Glutamatergic neuron (in vitro differentiated cells): ENCODE measurements around the gene SIGLEC9. TPM values are rescaled to one million over a fixed set of nuclear protein-coding genes. Genes with fewer than 3 reads are reported as not detected.

Experiments used
- DNase-seq: peaks from one replicate; pipeline ENCODE4 v3.0.0; 2022
- H3K27ac Mint-ChIP-seq: one replicate; pipeline ENCODE4 v1.8.0; 2020; ENCODE audit warnings: mild to moderate bottlenecking, mixed read lengths, inconsistent platforms; ENCODE audit not compliant: unreplicated experiment
- H3K27me3 Mint-ChIP-seq: one replicate; pipeline ENCODE4 v1.8.0; 2020; ENCODE audit warnings: mild to moderate bottlenecking, moderate library complexity, mixed read lengths, inconsistent platforms; ENCODE audit not compliant: unreplicated experiment
- H3K36me3 Mint-ChIP-seq: one replicate; pipeline ENCODE4 v1.8.0; 2020; ENCODE audit warnings: mild to moderate bottlenecking, mixed read lengths, inconsistent platforms; ENCODE audit not compliant: unreplicated experiment
- H3K4me1 Mint-ChIP-seq: one replicate; pipeline ENCODE4 v1.8.0; 2020; ENCODE audit warnings: mild to moderate bottlenecking, low read depth, mixed read lengths, inconsistent platforms; ENCODE audit not compliant: unreplicated experiment
- H3K4me3 Mint-ChIP-seq: one replicate; pipeline ENCODE4 v1.8.0; 2020; ENCODE audit warnings: mild to moderate bottlenecking, mixed read lengths, inconsistent platforms; ENCODE audit not compliant: unreplicated experiment
- H3K9me3 Mint-ChIP-seq: one replicate; pipeline ENCODE4 v1.8.0; 2020; ENCODE audit warnings: mild to moderate bottlenecking, moderate library complexity, mixed read lengths, inconsistent platforms; ENCODE audit not compliant: unreplicated experiment
- long read RNA-seq: library from polyadenylated mRNA; unstranded; transcript quantifications from one replicate; pipeline ENCODE4 v2.0.0, GENCODE V29; 2020; ENCODE audit not compliant: unreplicated experiment
- total RNA-seq: library from RNA; stranded (reverse); fragmentation: NEBNext Ultra II Directional; extraction: Animal tissue kit (Norgen Biotek cat#: 25700); gene quantifications from one replicate; pipeline ENCODE4 v1.2.1, GENCODE V29; 2021; ENCODE audit not compliant: unreplicated experiment
- TF ChIP-seq, protein P1 (sequence below): fragments of 200-600 bp; sonication (generic); IDR thresholded peaks from one replicate; pipeline ENCODE4 v1.5.0; 2021; ENCODE audit not compliant: partially characterized antibody, unreplicated experiment

SIGLEC9 gene
- total RNA-seq: not detected
- long read RNA-seq: 0 reads

DNA sequence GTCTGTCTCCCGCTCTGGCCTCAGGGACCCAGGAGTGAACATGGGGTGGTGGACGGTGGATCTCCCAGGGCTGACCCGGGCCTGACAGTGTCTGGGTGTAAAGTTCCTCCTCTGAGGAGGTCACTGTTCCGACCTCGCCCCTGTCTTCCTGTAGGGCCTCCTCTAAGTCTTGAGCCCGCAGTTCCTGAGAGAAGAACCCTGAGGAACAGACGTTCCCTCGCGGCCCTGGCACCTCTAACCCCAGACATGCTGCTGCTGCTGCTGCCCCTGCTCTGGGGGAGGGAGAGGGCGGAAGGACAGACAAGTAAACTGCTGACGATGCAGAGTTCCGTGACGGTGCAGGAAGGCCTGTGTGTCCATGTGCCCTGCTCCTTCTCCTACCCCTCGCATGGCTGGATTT, at the start of gene SIGLEC9:
Gene SIGLEC9 (plus strand): TSS at position 178 of the 400 bp plus-strand sequence. CDS start 69 bp downstream, at position 247.
- Mint-ChIP-seq H3K27ac (no peak within 1 kb of the TSS), H3K9me3 (peaks cover 2% of the 10 kb centered on the region), H3K36me3 (no peaks in the 10 kb centered on the region)

DNA sequence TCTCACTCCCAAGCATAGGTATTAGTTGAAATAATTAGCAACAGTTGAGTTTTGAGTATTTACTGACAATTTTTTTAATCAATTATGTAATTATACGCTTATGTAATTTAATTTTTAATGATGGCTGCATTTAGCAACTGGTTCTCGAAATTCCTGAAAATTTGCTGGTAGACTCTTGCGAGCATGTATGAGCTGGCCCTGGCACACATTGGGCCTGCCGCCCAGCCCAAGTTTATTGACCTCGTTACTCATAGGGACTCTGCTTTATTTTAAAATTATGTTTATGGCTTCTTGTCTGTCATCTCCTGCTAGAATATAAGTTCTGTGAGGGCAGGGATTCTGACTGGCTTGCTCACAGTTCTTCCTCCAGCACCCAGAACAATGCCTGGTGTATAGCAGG, 48.7 kb upstream of the SIGLEC9 start:
- Mint-ChIP-seq H3K27me3 (peaks cover 2% of the 10 kb centered on the region), H3K4me1 (no peaks in the 10 kb centered on the region), H3K27ac (no peak overlapping the region), H3K9me3 (no peaks in the 10 kb centered on the region), H3K36me3 (no peaks in the 10 kb centered on the region), H3K4me3 (no peak overlapping the region)
- TF ChIP-seq, protein P1, sequence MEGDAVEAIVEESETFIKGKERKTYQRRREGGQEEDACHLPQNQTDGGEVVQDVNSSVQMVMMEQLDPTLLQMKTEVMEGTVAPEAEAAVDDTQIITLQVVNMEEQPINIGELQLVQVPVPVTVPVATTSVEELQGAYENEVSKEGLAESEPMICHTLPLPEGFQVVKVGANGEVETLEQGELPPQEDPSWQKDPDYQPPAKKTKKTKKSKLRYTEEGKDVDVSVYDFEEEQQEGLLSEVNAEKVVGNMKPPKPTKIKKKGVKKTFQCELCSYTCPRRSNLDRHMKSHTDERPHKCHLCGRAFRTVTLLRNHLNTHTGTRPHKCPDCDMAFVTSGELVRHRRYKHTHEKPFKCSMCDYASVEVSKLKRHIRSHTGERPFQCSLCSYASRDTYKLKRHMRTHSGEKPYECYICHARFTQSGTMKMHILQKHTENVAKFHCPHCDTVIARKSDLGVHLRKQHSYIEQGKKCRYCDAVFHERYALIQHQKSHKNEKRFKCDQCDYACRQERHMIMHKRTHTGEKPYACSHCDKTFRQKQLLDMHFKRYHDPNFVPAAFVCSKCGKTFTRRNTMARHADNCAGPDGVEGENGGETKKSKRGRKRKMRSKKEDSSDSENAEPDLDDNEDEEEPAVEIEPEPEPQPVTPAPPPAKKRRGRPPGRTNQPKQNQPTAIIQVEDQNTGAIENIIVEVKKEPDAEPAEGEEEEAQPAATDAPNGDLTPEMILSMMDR: no peak
- no peak for DNase-seq

More for the DNA sequence above, at the start of gene SIGLEC9:
- Mint-ChIP-seq H3K4me1 (peaks cover 7% of the 10 kb centered on the region), H3K4me3 (no peak within 1 kb of the TSS), H3K27me3 (peaks cover 8% of the 10 kb centered on the region)
- no peak for DNase-seq
- TF ChIP-seq, protein P1: no peak

DNA sequence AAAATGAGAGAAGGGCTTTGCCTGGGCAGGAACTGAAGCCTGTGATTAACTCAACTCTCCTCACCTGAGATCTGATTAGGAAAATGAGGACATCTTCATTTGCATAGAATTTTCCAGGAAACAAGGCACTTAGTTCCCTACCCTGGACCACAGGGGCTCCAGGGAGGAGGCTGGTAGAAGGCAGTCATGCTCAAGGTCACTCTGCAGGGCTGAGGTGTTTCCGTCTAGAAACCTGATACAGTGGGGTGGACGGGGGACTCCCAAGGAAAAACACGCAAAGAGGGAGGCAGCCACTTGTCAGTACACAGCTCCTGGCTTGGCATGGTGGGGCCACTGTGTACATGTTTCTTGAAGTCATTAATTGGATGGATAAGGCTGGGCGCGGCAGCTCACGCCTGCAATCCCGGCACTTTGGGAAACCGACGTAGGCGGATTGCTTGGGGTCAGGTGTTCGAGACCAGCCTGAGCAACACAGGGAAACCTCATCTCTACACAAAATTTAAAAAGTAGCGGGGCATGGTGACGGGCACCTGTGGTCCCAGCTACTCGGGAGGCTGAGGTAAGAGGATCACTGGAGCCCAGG, 48.0 kb upstream of the SIGLEC9 start:
- DNase-seq: no peak
- Mint-ChIP-seq H3K9me3 (no peaks in the 10 kb centered on the region), H3K27me3 (peaks cover 2% of the 10 kb centered on the region), H3K27ac (no peak overlapping the region), H3K36me3 (peaks cover 2% of the 10 kb centered on the region), H3K4me3 (no peak overlapping the region), H3K4me1 (no peaks in the 10 kb centered on the region)
- TF ChIP-seq, protein P1: no peak

DNA sequence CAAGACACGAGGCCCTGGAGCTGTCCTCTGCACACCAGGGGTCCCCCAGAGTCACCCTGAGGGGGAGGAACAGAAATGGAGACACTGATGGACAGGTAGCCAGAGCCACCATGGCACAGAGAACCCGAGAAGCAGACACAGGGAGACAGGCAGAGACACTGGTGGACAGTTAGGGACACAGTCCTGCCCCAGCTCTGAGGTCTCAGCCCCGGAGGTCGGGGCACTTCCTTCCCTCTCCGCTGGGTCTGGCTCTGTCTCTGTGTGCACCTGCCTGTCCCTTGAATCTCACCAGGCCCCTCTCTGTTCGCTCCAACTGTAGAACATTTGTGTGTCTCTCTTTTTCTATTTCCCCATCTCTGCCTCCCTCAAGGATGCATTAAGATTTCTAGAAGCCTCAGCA, 46.6 kb upstream of the SIGLEC9 start:
- Mint-ChIP-seq H3K27ac (no peak overlapping the region), H3K27me3 (peaks cover 4% of the 10 kb centered on the region), H3K36me3 (peaks cover 6% of the 10 kb centered on the region), H3K4me1 (no peaks in the 10 kb centered on the region), H3K4me3 (no peak overlapping the region), H3K9me3 (peaks cover 3% of the 10 kb centered on the region)
- TF ChIP-seq, protein P1: no peak
- no peak for DNase-seq

DNA sequence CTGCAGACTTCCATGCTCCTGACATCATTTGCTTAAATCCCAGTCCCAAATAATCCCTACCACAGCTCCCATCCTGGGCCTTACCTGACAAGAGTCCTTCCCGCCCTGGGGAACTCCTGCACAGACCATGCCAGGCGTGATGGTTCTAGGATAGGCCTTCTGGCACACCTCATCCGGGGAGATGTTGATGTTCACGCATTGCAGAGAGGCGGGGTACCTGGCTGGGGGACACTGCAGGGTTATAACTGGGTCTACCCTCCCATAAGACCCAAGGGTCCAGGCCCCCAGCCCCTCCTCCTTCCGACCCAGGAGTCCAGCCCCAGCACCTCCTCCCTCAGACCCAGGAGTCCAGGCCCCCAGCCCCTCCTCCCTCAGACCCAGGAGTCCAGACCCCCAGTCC, 46.0 kb upstream of the SIGLEC9 start:
- Mint-ChIP-seq H3K4me3 (no peak overlapping the region), H3K36me3 (peaks cover 6% of the 10 kb centered on the region), H3K9me3 (peaks cover 5% of the 10 kb centered on the region), H3K4me1 (no peaks in the 10 kb centered on the region), H3K27me3 (peaks cover 4% of the 10 kb centered on the region), H3K27ac (no peak overlapping the region)
- no peak for DNase-seq
- TF ChIP-seq, protein P1: no peak
